ENCODE measurements around the gene RNF212.
"Not testable (repeated sequence)": the region's sequence is repeated elsewhere in the genome, so short reads cannot be mapped to it uniquely, and the experiment has no call there.

Gene RNF212, protein sequence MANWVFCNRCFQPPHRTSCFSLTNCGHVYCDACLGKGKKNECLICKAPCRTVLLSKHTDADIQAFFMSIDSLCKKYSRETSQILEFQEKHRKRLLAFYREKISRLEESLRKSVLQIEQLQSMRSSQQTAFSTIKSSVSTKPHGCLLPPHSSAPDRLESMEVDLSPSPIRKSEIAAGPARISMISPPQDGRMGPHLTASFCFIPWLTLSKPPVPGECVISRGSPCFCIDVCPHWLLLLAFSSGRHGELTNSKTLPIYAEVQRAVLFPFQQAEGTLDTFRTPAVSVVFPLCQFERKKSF

DNA sequence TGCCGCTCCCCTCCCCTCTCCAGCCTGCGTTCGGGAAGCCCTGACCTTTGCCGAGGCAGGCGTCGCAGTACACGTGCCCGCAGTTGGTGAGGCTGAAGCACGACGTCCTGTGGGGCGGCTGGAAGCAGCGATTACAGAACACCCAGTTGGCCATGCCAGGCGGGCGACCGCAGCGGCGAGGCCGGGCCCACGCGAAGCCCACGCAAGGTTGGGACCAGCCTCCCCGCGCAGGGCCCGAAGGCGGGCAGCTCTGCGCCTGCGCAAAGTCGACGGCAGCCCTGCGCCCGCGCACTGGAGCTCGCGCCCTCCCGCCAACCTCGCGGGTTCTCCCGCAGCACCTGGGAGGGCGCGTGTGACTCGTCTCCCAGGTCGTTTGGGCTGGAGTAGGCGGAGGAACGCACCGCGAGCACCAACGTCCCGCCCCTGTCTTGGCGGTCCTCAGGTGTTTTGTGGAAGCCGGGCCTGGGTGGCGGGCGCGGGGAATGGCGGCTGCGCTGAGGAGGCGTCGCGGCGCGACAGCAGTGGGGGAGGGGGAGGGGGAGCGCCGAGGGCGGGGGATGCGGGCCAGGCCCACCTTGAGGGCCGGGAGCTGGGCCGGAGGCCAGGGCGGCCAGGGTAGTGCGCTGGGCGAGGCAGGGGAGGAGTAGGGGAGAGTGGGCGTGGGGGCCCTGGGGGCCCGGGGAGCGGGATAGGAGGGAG lies at the start of gene RNF212:
RNF212 (minus strand) TSS at position 254 of the 699 bp plus-strand sequence; CDS start at position 154, 100 bp downstream.
- peak; percentile 24 to 58 (median 47) for DNase-seq

DNA sequence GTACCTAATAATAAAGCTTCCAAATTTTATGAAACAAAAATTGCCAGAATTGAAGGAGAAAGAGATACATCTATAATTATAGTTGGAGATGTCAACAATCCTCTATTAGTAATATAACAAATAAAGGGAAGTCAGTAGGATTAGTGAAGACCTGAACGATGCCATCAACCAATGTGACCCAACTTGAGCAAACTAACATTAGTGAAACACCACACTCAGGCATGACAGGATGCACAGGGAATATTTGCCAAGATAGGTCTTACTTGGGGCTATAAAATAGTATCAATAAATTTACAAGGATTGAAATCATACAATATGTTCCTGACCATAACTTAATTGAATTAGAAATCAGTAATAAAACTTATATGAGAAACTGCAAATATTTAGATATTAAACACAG lies 47.0 kb upstream of the RNF212 start:
- DNase-seq = no peak

DNA sequence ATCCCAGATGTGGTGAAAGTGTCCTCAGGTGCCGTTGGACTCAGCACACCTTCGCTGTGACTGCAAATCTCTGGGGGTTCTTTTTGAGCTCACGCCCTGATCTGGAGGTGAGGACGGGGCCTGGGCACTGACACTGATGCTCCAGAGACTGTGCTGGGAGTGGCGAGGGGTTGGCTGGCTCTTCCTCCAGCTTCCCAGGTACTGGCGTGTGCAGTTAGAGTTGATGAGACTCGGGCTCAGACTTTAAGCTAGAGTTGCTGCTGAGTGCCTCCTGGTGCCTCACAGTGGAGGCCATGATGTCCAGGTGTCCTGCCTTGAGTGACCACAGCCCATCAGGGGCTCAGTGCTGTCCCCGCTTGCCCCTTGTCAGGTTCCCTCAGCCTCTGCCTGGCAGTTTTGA lies 42.7 kb upstream of the RNF212 start:
- no peak for DNase-seq

DNA sequence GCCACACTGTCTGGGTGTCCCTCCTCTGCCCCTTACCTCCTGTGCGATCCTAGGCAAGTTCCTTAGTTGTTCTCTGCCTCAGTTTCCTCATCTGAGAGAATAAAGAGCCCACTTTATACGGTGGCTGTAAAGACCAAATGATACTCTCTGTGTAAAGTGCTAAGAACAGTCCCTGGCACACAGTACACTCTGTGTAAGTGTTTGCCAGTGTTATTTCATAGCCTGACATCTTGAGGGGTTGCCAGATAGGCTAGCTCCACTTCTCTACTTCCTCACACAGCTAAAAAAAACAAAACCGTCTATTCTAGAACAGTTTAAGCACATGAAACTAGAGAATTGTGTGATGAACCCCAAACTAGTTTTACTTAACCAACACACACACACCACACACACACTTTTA lies 42.0 kb upstream of the RNF212 start:
- no peak for DNase-seq

DNA sequence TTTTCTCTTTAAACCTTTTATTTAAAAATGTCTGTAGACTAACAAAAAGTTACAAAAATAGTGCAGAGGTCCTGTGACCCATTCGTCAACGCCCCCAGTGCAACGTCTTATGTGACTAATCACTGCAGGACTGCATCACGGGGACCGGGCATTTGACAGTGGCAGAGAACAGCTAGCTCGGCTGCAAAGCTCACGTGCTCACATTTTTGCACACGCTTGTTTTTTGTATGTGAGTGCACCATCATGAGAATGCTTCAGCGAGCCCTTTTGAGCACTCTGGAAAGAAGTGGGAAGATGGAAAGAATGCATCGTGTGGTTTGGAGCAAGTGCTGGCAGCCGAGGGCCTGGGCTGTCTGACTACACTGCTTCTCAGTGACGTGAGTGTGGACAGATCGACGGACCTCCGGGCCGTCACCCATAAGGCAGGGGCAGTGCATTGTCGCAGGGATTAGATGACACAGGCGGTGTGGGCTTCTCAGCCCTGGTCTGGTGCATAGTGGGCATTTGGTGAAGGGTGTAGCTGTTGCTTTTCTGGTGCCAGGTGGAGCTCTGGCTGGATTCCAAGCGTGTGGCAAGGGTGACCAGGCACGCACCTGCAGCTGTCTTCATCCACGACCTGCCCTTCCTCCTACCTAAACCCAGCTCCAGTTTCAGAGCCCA lies 41.3 kb upstream of the RNF212 start:
- DNase-seq = peak; percentile 33 to 53 (median 46)

DNA sequence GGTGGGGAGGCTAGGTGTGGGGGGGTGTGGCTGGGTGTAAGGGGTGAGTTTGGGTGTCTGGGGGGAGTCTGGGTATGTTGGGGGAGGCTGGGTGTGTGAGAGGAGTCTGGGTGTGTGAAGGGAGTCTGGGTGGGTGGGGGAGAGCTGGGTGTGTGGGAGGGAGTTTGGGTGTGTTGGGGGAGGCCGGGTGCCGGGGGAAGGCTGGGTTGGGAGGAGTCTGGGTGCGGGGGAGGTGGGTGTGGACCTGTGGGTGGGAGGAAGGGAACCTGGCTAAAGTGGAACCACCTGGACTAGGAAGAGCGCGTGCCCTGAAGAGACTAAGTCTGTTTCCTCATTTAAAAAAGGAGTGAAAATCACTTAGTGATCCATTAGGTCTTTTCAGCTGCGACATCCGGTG lies 40.8 kb upstream of the RNF212 start:
- no peak for DNase-seq

DNA sequence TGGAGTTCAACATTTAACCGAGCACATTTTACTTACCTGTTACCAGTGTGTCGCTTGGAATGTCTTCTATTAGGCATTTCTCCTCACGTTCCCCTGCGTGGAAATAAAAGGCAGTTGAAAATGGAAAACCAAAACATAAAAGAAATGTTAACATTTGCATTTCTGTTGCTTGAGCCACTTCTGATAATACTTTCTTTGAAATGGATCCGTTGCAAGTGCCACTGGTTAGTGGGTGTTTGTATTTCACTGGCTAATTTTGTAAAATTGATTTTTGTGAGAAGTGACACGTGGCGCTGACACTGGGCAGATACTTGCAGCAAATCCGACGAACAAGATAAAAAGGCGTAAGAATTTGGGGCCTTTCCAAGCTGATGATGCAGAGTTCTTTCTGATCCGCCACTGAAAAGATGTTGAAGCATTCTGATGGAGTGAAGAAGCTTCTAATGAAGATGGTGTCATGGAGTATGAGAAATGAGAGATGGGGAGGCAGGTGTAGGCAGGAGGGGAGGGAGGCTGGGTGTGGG lies 40.3 kb upstream of the RNF212 start:
- no peak for DNase-seq

DNA sequence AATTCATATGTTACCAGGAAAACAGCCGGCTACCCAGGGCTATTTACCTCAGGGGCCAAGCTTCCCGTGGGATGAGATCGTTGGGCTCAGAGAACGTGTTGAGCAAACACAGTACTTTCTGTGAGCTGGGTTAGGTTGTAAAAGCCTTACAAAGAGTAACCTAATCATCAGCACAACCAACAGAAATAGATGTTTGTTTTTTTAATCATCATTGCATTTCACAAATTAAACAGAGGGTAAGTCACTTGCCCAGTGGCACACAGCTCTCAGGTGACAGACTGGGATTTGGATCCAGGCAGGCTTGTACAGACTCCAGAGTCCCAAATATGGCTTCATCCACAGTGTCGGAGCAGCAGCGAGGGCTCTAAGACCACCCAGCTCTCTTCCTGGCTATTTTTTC lies 38.9 kb upstream of the RNF212 start:
- no peak for DNase-seq

DNA sequence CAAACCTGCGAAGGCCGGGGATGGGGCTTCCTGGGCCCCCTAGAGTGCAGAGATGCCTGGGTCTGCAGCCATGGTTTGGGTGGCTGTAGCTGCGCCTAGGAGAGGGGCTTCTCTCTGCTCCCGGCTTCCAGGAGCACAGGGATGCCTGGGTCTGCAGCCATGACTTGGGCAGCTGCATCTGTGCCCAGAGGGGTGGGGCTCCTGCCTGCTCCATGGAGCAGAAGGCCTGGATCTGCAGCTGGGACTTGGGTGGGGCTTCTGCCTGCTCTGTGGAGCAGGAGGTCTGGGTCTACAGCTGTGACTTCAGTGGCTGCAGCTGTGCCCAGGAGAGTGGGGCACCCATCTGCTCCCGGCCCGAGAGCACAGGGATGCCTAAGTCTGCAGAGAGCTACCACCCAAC lies 38.2 kb upstream of the RNF212 start:
- no peak for DNase-seq

DNA sequence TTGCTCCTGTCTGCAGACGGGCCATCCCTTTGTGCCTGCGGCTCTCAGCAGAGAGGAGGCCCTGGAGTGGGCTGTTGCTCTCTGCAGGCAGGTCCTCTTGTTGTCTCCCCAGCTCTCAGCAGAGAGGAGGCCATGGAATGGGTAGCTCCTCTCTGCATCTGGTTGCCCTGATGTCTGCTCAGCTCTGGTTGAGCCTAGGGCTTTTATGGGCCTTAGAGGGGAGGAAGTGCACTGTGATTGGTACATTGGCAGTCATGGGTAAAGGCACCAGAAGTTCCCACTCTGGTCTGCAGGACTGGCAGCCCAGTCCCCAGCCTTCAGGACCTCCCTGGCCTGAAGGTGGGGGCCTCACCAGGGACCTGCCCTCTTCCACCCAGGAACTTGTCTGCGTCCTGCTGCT lies 37.5 kb upstream of the RNF212 start:
- DNase-seq = no peak

DNA sequence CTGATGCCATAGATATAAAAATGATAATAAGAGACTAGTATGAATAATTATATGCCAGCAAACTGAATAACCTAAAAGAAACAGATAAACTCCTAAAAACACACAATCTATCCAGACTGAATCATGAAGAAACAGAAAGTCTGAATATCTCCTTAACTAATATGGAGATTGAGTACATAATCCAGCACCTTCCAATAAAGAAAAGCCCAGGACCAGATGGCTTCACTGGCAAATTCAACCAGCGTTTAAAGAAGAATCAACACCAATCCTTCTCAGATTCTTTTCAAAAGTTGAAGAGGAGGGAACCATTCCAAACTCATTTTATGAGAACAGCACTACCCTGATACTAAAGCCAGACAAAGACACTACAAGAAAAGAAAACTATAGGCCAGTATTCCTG lies 26.5 kb upstream of the RNF212 start:
- no peak for DNase-seq

DNA sequence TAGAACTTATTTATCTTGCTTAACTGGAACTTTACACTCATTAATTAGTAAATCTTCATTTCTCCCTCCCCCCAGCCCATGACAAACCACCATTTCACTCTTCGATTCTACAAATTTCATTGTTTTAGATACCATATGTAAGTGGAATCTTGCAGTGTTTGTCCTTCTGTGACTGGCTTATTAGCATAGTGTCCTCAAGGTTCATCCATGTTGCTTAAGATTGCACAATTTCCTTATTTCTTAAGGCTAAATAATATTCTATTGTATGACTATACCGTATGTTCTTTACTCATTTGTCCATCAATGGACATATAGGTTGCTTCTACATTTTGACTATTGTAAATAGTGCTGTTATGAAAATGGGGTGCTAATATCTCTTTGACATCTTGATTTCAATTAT lies 24.5 kb upstream of the RNF212 start:
- DNase-seq = peak; percentile 44 to 84 (median 81)

DNA sequence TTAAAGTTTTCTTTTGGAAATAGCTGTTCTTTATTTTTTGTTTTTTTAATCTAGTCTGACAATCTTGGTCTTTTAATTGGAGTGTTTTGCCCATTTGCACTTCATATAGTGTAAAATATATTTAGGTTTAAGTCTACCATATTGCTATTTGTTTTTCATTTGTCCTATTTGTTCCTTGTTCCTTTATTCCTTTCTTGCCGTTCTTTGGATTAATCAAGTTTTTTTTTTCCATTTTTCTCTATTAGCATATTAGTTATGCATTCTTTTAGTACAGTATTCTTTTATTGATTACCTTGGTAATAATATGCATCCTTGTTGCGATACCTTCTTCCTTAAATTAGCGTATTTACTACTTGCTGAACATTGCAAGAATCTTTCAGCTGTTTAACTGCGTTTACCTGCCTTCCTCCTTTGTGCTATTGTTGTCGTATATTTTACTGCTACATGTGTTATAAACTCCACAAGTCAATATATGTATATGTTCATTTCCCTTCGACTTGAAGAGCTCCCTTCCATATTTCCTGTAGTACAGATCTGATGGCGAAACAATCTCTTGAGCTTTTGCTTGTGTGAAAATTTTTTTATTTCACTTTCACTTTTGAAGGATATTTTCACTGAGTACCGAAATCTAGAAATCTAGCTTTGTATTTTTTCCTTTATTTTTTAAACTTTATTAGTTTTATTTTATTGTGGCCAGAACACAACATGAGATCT lies 23.9 kb upstream of the RNF212 start:
- DNase-seq = peak; percentile 47 to 78 (median 76)

DNA sequence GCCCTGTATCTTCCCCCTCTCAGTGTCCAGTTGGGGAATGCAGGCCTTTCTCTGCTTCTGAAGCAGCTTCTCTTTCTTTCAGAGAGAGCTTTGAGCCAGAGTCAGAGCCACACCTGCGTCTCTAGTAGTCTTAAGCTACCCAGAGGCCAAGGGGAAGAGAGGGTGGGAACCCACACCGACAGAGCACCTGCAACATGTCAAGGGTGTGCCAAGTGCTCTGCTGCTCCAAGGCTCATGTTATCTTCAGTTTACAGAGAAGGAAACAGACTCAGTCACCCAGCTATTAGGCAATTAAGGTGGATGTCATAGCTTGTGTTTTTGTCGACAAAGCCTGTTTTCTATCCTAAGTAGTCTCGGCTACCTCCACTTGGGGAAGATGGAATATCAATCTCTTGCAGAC lies 22.7 kb upstream of the RNF212 start:
- DNase-seq = peak; percentile 37 to 59 (median 57)

DNA sequence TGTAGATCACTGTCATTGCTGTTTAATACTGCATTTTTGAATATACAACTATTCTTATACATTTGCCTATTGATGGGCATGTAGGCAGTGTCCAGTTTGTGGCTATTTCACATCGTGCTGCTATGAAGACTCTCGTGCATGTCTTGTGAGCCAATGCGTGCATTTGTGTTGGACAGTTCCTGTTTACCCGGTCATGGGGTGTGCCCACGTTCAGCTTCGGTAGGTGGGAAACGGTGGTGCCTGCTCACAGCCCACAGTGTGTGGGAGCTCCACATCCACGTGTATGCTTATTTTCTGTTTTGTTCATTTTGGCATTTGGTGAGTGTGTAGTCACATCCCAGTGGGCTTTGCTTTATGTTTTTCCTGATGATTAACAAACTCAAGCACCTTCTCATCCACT lies 19.7 kb upstream of the RNF212 start:
- DNase-seq = peak in 1 of 3 donors; percentile 28

DNA sequence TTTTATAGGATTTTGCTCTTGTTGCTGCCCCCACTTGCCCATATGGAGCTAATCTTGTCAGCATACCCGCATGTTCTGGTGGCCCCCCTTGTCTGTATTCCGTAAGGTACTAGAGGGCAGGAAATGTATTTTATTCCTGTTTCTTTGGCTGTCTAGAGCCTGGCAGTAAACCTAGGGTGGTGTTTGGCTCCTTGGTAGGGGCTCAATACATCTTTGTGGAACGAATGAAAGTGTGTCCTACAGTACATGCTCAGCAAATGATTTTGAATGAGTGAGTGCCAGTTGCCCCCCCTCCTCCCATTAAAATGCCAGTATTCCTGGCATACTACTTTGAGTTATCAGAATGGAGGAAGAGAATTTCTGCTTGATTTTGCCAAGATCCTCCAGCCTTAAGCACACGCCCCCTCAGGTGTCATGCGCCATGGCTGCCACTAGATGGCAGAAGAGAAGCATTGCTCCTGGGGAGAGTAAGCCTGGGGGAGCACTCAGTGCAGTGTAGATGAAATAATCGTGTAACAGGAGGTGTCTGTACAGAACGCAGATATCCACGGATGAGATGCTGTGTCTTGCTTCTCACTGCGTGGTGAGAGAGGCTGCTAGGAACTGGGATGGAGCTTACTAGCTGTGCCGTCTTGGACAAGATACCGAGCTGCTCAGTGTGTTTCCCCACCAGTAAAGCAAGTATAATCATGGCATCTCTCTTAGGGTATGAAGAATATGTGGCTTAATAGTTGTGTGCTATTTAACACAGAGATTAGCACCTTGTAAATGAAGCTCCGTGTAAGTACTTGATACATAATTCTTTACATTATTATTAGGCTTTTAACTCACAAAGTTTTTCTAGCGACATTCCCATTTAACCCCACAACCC lies 17.2 kb upstream of the RNF212 start:
- peak; percentile 83 to 90 (median 86) for DNase-seq

DNA sequence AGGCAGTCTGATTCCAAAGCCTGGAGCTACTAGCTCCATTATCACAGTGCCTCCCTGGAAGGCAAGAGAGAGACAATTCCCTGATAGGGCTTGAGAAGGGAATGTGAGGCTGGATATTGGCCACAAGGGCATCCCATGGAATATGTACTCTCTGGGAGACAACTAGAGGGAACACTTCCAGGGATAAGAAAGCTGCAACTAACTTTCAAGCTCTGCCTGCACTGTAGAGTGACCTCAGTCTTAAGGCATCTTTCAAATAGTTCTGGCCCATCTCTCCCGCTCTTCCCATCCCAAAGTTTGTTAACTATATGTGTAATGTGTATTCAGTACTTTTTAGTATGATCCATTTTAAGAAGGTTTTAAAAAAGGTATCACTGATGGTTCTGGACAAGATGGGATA lies 13.1 kb upstream of the RNF212 start:
- no peak for DNase-seq

DNA sequence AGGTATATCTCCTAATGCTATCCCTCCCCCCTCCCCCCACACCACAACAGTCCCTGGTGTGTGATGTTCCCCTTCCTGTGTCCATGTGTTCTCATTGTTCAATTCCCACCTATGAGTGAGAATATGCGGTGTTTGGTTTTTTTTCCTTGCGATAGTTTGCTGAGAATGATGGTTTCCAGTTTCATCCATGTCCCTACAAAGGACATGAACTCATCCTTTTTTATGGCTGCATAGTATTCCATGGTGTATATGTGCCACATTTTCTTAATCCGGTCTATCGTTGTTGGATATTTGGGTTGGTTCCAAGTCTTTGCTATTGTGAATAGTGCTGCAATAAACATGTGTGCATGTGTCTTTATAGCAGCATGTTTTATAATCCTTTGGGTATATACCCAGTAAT lies 12.1 kb upstream of the RNF212 start:
- DNase-seq = not testable (repeated sequence)

DNA sequence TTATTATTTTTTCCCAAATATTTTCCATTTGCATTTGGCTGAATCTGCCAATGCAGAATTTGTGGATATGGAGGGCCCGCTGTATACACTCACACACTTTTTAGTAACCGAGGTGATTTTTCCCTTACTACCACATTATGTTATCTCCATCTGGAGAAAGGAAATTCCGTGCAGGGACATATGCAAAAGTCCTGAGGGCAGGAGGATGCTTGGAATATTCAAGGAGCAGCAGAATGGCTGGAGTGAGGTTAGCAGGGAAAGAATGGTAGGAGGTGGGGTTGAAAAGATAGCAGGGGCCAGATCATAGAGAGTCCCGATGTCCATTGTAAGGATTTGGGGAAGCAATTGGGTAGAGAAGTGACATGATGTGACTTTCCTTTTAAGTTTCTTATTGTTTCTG lies 11.5 kb upstream of the RNF212 start:
- DNase-seq = no peak

DNA sequence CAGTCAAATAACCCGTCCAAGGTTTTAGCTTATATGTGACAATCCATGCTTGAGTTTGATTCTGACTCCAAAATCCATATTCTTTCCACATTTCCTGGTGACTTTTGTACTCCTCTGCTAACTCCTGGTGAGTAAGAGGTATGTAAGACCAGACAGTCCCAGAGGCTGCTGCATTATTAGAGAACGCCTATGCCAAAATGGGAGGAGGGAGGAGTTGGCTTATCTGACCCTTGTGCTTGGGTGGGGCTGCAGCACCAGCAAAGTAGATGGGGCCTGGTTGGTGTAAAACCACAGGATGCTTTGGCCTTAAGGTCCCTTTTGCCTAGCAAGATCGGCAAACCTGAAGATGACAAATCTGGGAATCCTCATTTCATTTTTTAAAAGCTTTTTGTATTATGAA lies 9.1 kb upstream of the RNF212 start:
- DNase-seq = no peak

DNA sequence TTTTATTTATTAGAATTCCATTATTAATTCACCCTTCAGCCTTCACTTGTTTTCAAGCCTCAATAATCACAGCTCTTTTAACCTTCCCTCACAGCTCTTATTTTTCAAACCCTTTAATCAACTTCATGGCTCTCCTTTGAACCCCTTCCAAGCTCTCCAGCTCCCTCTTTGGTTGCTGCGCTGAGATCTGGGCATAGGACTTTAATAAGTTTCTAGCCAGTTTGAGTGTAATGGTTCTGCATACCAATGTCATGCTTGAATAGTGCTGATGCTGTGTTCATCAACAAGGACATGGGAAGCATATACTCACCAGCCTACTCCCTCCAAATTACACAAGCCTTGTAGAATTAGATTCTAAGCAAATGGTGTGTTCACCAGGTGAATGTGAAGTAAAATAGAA lies 3.5 kb upstream of the RNF212 start:
- no peak for DNase-seq
